Parathyroid adenoma (tissue), 2 donors: ENCODE results near the gene GRK2.

Experiments
- H2AFZ ChIP-seq: fragments of 300-600 bp; sonication (generic); one replicate; pipeline ENCODE4 v1.7.0; 2017; ENCODE audit warnings: antibody characterized with exemption, mild to moderate bottlenecking
- H3K27ac ChIP-seq: fragments of 300-600 bp; sonication (generic); one replicate; pipeline ENCODE4 v1.7.0; 2017
- H3K27me3 ChIP-seq: fragments of 300-600 bp; sonication (generic); one replicate; pipeline ENCODE4 v1.7.0; 2017; ENCODE audit warnings: low read length; ENCODE audit not compliant: control insufficient read depth, insufficient read depth
- H3K36me3 ChIP-seq: fragments of 300-600 bp; sonication (generic); one replicate; pipeline ENCODE4 v1.7.0; 2017; ENCODE audit warnings: low read length; ENCODE audit not compliant: control insufficient read depth, insufficient read depth
- H3K4me1 ChIP-seq: fragments of 300-600 bp; sonication (generic); one replicate; pipeline ENCODE4 v1.7.0; 2017; ENCODE audit warnings: control low read depth
- H3K4me2 ChIP-seq: fragments of 300-600 bp; sonication (generic); one replicate; pipeline ENCODE4 v1.7.0; 2017; ENCODE audit warnings: low read length
- H3K4me3 ChIP-seq: fragments of 300-600 bp; sonication (generic); one replicate; pipeline ENCODE4 v1.7.0; 2017; ENCODE audit warnings: low read depth, low read length
- H3K79me2 ChIP-seq: fragments of 300-600 bp; sonication (generic); one replicate; pipeline ENCODE4 v1.7.0; 2017; ENCODE audit warnings: control low read depth
- H3K9ac ChIP-seq: fragments of 300-600 bp; sonication (generic); one replicate; pipeline ENCODE4 v1.7.0; 2017; ENCODE audit warnings: mild to moderate bottlenecking
- H3K9me3 ChIP-seq: fragments of 300-600 bp; sonication (generic); one replicate; pipeline ENCODE4 v1.7.0; 2017; ENCODE audit warnings: low read length; ENCODE audit not compliant: control insufficient read depth
- CTCF ChIP-seq: fragments of 300-600 bp; sonication (generic); IDR thresholded peaks from one replicate; pipeline ENCODE4 v1.7.0; 2017; ENCODE audit warnings: antibody characterized with exemption, mild to moderate bottlenecking
- donor health status: primary hyperparathyroidism.

The GRK2 gene

GRCh38 chr11:67286621-67287333, 20.5 kb downstream of the GRK2 start:
- Histone ChIP-seq H2AFZ (no peak overlapping the region), H3K4me2 (no peak overlapping the region), H3K27me3 (no peaks in the 10 kb centered on the region), H3K9me3 (no peaks in the 10 kb centered on the region), H3K4me3 (no peak overlapping the region), H3K79me2 (no peaks in the 10 kb centered on the region), H3K27ac (peak overlapping the region; percentile 80), H3K9ac (no peak overlapping the region), H3K4me1 (peaks cover 11% of the 10 kb centered on the region), H3K36me3 (no peaks in the 10 kb centered on the region)
- TF ChIP-seq CTCF: no peak

GRCh38 chr11:67287355-67288197, 21.3 kb downstream of the GRK2 start:
- H3K79me2 ChIP-seq: no peaks in the 10 kb centered on the region
- H3K4me1 ChIP-seq: peaks cover 11% of the 10 kb centered on the region
- H3K4me3 ChIP-seq: peak overlapping the region; percentile 65
- no peaks in the 10 kb centered on the region for H3K9me3 ChIP-seq
- peak overlapping the region; percentile 86 for H3K4me2 ChIP-seq
- no peak for TF ChIP-seq CTCF
- H3K27ac ChIP-seq: peak overlapping the region; percentile 80
- no peaks in the 10 kb centered on the region for H3K36me3 ChIP-seq
- no peak overlapping the region for H2AFZ ChIP-seq
- no peak overlapping the region for H3K9ac ChIP-seq
- H3K27me3 ChIP-seq: no peaks in the 10 kb centered on the region

- peaks cover 11% of the 10 kb centered on the region for H3K4me1 ChIP-seq
- no peaks in the 10 kb centered on the region for H3K79me2 ChIP-seq
- no peaks in the 10 kb centered on the region for H3K9me3 ChIP-seq
- H2AFZ ChIP-seq: peak overlapping the region; percentile 86
- no peak overlapping the region for H3K9ac ChIP-seq
- peak overlapping the region; percentile 65 for H3K4me3 ChIP-seq
- TF ChIP-seq CTCF: no peak
- H3K4me2 ChIP-seq: peak overlapping the region; percentile 86
- peak overlapping the region; percentile 80 for H3K27ac ChIP-seq
- H3K36me3 ChIP-seq: no peaks in the 10 kb centered on the region
- H3K27me3 ChIP-seq: no peaks in the 10 kb centered on the region
These were observed 21.9 kb downstream of the GRK2 start for GRCh38 chr11:67288198-67288451.

- H3K4me3 ChIP-seq: peak overlapping the region; percentile 65
- H3K27ac ChIP-seq: peak overlapping the region; percentile 80
- peak; percentile 29 for TF ChIP-seq CTCF
- no peaks in the 10 kb centered on the region for H3K79me2 ChIP-seq
- H3K4me1 ChIP-seq: peaks cover 11% of the 10 kb centered on the region
- no peaks in the 10 kb centered on the region for H3K36me3 ChIP-seq
- H3K4me2 ChIP-seq: peak overlapping the region; percentile 86
- H3K27me3 ChIP-seq: no peaks in the 10 kb centered on the region
- H3K9me3 ChIP-seq: no peaks in the 10 kb centered on the region
- H2AFZ ChIP-seq: peak overlapping the region; percentile 86
- H3K9ac ChIP-seq: no peak overlapping the region
These were observed 22.4 kb downstream of the GRK2 start for GRCh38 chr11:67288452-67289225.
